CD4-positive, alpha-beta T cell treated with Interleukin-17A for 4 hours (primary cell): Measurements from ENCODE around the gene FGF18.

Experiments used
- DNase-seq: peaks from one replicate; pipeline ENCODE4 v3.0.0-alpha.2; 2020; ENCODE audit warnings: mixed read lengths

Gene FGF18

DNA sequence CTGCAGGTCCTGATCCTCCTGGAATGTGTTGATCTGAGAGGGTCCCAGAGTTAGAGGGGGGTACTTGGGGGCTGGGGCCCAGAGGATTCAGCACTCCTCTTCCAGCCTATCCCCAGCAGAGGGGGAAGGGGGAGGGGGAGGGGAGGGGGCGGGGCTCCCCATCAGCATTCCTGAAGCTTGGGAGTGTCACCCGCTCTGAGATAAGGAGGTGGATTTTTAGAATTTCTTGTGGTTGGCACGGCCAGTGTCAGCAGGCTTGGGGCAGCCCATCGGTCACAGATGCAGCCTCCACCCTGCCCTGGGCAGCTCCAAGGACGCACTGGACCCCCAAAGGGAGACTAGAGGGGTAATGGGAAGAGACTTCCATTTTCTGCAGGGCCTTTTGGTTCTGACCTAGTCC is 5.3 kb downstream of the FGF18 start:
- no peak for DNase-seq

GRCh38 chr5:171425596-171426244 is 6.3 kb downstream of the FGF18 start:
- DNase-seq: no peak

DNA sequence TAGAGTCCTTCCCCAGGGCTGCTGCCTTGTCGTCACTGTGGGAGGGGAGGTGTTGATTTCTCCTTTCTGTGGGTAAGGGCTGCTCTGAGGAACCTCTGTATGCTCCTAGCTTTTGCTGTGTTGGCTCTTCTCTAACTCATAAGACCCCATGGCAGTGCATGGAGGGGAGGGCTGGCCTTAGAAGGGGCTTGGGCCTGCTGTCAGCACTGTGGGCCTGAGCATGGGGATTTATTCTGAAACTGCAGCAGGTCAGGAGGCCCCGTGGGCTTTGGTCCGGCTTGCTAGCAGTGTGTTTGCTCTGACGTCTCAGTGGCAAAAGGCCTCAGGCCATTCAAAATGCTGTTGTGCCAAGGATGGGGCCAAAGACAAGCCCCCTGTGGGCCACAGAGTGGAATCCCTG is 6.8 kb downstream of the FGF18 start:
- no peak for DNase-seq

DNA sequence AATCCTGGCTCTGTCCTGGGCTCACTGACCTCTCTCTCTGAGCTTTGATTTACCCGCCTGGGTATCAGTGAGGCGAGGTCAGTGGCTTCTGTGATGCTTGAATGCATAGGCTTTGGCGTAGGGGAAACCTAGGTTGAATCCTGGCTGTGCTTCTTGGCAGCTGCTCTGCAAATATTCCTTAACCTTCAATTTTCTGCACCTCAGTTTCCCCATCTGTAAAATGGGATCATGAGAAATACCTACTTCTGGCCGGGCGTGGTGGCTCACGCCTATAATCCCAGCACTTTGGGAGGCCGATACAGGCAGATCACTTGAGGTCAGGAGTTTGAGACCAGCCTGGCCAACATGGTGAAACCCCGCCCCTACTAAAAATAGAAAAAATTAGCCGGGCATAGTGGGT is 7.2 kb downstream of the FGF18 start:
- no peak for DNase-seq

- DNase-seq: no peak
These were observed 8.1 kb downstream of the FGF18 start for GRCh38 chr5:171427318-171428167.

- no peak for DNase-seq
These were observed 8.8 kb downstream of the FGF18 start for GRCh38 chr5:171428168-171428696.

DNA sequence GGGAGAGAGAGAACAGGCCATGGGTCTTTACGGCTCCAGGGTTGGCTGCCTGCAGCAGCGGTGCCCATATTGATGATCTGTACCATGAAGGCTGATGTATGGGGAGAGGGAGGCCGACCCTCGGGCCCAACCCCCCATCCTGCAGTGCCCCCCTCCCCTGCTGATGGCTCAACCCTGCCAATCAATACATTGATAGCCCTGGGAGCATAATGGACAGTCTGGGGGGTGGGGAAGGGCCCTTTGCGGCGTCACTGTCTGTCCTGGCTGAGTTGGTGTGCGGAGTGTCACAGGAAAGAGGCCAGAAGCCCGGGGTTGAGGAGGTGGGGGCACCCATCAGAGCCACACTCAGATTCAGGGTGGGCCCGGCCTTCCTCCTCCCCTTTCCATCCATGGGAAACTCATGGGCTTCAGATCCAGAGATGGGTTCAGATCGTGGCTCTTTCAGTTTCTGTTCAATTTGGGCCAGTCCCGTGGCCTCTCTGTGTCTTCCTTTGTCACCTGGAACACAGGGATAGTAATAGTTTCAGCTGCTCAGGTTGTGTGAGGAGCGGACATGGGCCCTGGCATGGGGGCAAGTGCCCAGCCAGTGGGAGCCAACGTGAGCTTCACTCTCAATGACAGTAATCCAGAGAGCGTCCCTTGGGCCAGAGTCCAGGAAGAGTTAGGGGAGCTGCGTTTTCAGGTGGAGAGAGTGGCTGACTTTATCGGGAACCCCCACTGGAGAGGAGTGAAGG is 9.5 kb downstream of the FGF18 start:
- DNase-seq: no peak

GRCh38 chr5:171429543-171429910 is 10.1 kb downstream of the FGF18 start:
- no peak for DNase-seq

GRCh38 chr5:171431251-171431777 is 11.9 kb downstream of the FGF18 start:
- no peak for DNase-seq

GRCh38 chr5:171432076-171432475 is 12.6 kb downstream of the FGF18 start:
- DNase-seq: no peak

GRCh38 chr5:171432583-171433351 is 13.3 kb downstream of the FGF18 start:
- DNase-seq: no peak

DNA sequence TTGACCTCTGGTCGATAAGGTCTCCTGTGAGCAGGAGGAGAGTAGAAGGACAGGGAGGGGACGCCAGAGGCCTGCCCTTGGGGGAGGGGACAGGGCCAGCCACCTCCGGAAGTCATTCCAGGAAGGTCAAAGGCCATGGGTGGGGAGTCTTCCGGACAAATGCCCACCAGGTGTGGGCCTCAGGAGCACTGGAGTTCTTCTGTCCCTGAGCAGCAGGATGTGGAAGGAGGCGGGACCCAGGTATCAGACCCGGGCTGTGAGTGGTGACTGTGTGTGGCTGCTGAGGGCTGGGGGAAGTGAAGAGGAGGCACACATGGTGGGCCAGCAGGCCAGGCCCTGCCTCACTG is 13.9 kb downstream of the FGF18 start:
- no peak for DNase-seq

DNA sequence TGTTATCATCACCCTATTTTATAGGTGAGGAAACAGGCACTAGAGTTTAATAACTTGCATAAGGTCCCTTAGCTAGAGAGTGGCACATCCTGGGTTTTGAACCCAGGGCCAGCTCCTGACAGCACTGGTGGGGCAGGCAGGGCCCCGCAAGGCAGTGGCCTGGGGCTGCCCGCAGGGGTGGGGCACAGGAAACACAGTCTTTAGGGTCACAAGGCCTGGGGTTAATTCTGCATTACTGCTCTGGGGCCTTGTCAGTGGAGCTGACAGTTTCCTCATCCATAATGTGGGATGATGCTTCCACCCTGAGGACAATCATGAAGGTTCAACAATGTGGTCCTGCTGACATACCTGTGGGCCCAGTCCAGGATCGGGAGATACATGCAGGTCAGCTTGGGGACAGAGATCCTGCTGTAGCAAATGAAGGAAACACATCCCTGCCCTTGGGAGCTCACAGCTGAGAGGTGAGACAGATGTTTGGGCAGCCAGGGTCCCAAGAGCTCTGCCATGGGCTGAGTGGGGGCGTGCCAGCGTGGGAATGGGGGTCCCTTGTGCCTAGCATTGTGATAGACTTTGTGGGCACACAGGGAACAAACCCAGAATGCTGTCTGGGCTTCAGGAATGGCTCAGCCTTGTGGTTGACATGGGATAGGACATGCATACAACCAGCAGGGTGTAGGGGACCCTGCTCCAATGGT is 14.7 kb downstream of the FGF18 start:
- DNase-seq: no peak

GRCh38 chr5:171434874-171435273 is 15.4 kb downstream of the FGF18 start:
- no peak for DNase-seq

GRCh38 chr5:171435908-171436307 is 16.5 kb downstream of the FGF18 start:
- DNase-seq: no peak

DNA sequence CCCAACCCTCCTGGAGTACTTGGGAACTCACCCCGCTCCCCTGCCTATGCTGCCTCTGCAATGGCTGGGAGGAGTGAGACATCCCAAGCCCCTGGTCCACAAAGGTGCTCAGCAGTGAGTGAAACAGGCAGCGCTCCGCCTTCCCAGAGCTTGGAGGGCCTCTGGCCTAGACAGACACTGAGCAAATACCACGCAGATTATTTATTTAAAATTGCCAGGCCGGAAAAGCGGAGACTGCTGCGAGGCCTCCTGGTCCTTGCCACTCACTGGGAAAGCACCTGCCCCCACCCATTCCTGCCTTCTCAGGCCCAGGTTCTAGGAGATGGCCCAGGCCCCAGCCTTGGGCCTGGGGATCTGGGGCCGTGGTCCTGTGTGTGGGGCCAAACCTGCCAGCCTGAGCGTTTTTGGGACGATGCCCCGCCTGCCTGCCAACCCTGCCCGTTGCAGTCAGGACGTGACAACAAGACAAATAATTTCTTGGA is 17.4 kb downstream of the FGF18 start:
- no peak for DNase-seq

- no peak for DNase-seq
These were observed 17.9 kb downstream of the FGF18 start for GRCh38 chr5:171437286-171437821.

- no peak for DNase-seq
These were observed 19.3 kb downstream of the FGF18 start for GRCh38 chr5:171438738-171439137.

GRCh38 chr5:171441246-171441791 is 21.9 kb downstream of the FGF18 start:
- no peak for DNase-seq

GRCh38 chr5:171442287-171443042 is 23.0 kb downstream of the FGF18 start:
- no peak for DNase-seq
